GM19468 (cell line): ENCODE data around the gene SPOPL.

Experiments used
- ATAC-seq: cut with Tn5 transposase; IDR thresholded peaks from one replicate; pipeline ENCODE4 v1.9.1; 2021; ENCODE audit warnings: mild to moderate bottlenecking, moderate library complexity, moderate number of reproducible peaks; ENCODE audit not compliant: unreplicated experiment; ENCODE audit errors: extremely low read depth

Gene SPOPL

GRCh38 chr2:138589663-138590062, 88.1 kb downstream of the SPOPL start:
- no peak for ATAC-seq

- ATAC-seq = no peak
Observed at GRCh38 chr2:138596403-138596802, 94.8 kb downstream of the SPOPL start.

GRCh38 chr2:138600732-138601457, 99.3 kb downstream of the SPOPL start:
- no peak for ATAC-seq

GRCh38 chr2:138601458-138602165, 100.0 kb downstream of the SPOPL start:
- ATAC-seq = no peak

- no peak for ATAC-seq
Observed at GRCh38 chr2:138602166-138602460, 100.5 kb downstream of the SPOPL start.

- ATAC-seq = no peak
Observed at GRCh38 chr2:138607746-138608145, 106.2 kb downstream of the SPOPL start.

- ATAC-seq = no peak
Observed at GRCh38 chr2:138609446-138609845, 107.9 kb downstream of the SPOPL start.

GRCh38 chr2:138610201-138610953, 108.8 kb downstream of the SPOPL start:
- ATAC-seq = no peak

GRCh38 chr2:138615257-138615656, 113.7 kb downstream of the SPOPL start:
- no peak for ATAC-seq

- no peak for ATAC-seq
Observed at GRCh38 chr2:138617026-138617425, 115.5 kb downstream of the SPOPL start.

- no peak for ATAC-seq
Observed at GRCh38 chr2:138618971-138619370, 117.4 kb downstream of the SPOPL start.

- no peak for ATAC-seq
Observed at GRCh38 chr2:138620431-138620830, 118.9 kb downstream of the SPOPL start.

GRCh38 chr2:138621139-138621538, 119.6 kb downstream of the SPOPL start:
- no peak for ATAC-seq

GRCh38 chr2:138622613-138623012, 121.0 kb downstream of the SPOPL start:
- ATAC-seq = no peak
